Measurements from ENCODE around the gene SPO11.

SPO11 gene

GRCh38 chr20:57315083-57315975 is 14.3 kb upstream of the SPO11 start:
- no peak for TF ChIP-seq EZH2 (IDR thresholded peaks at IDR 0.05)
- TF ChIP-seq FOXP2 (optimal IDR thresholded peaks at IDR 0.05; ENCODE audit: control extremely low read depth, extremely low read length, insufficient read depth) = no peak
- TF ChIP-seq POLR2AphosphoS5 (IDR thresholded peaks at IDR 0.05; ENCODE audit: borderline replicate concordance, low read depth, low read length) = no peak
- no peaks in the 10 kb centered on the region for H3K36me3 ChIP-seq (ENCODE audit: insufficient read depth, low read length)
- no peak overlapping the region for H3K27ac ChIP-seq
- H3K9me3 ChIP-seq (ENCODE audit: low read depth, low read length) = no peaks in the 10 kb centered on the region
- no peak overlapping the region for H3K9ac ChIP-seq (ENCODE audit: insufficient read length)
- no peak overlapping the region for H3K4me3 ChIP-seq
- DNase-seq (ENCODE audit: low read depth, low spot score) = no peak

GRCh38 chr20:57315976-57316480 is 13.6 kb upstream of the SPO11 start:
- Histone ChIP-seq H3K4me3 (no peak overlapping the region), H3K36me3 (ENCODE audit: insufficient read depth, low read length) (no peaks in the 10 kb centered on the region), H3K9ac (ENCODE audit: insufficient read length) (no peak overlapping the region), H3K9me3 (ENCODE audit: low read depth, low read length) (no peaks in the 10 kb centered on the region), H3K27ac (no peak overlapping the region)
- TF ChIP-seq FOXP2 (optimal IDR thresholded peaks at IDR 0.05; ENCODE audit: control extremely low read depth, extremely low read length, insufficient read depth) = no peak
- no peak for TF ChIP-seq EZH2 (IDR thresholded peaks at IDR 0.05)
- no peak for TF ChIP-seq POLR2AphosphoS5 (IDR thresholded peaks at IDR 0.05; ENCODE audit: borderline replicate concordance, low read depth, low read length)
- no peak for DNase-seq (ENCODE audit: low read depth, low spot score)

GRCh38 chr20:57316795-57317201 is 12.8 kb upstream of the SPO11 start:
- TF ChIP-seq EZH2 (IDR thresholded peaks at IDR 0.05) (no peak), POLR2AphosphoS5 (IDR thresholded peaks at IDR 0.05; ENCODE audit: borderline replicate concordance, low read depth, low read length) (no peak), FOXP2 (optimal IDR thresholded peaks at IDR 0.05; ENCODE audit: control extremely low read depth, extremely low read length, insufficient read depth) (no peak)
- Histone ChIP-seq H3K36me3 (ENCODE audit: insufficient read depth, low read length) (no peaks in the 10 kb centered on the region), H3K9ac (ENCODE audit: insufficient read length) (no peak overlapping the region), H3K4me3 (no peak overlapping the region), H3K9me3 (ENCODE audit: low read depth, low read length) (no peaks in the 10 kb centered on the region), H3K27ac (no peak overlapping the region)
- no peak for DNase-seq (ENCODE audit: low read depth, low spot score)

- Histone ChIP-seq H3K27ac (no peak overlapping the region), H3K36me3 (ENCODE audit: insufficient read depth, low read length) (no peaks in the 10 kb centered on the region), H3K9ac (ENCODE audit: insufficient read length) (no peak overlapping the region), H3K4me3 (no peak overlapping the region), H3K9me3 (ENCODE audit: low read depth, low read length) (no peaks in the 10 kb centered on the region)
- TF ChIP-seq POLR2AphosphoS5 (IDR thresholded peaks at IDR 0.05; ENCODE audit: borderline replicate concordance, low read depth, low read length) = no peak
- no peak for TF ChIP-seq FOXP2 (optimal IDR thresholded peaks at IDR 0.05; ENCODE audit: control extremely low read depth, extremely low read length, insufficient read depth)
- TF ChIP-seq EZH2 (IDR thresholded peaks at IDR 0.05) = no peak
- DNase-seq (ENCODE audit: low read depth, low spot score) = no peak
Measured at GRCh38 chr20:57317316-57317788, 12.3 kb upstream of the SPO11 start.

GRCh38 chr20:57317789-57318371 is 11.7 kb upstream of the SPO11 start:
- Histone ChIP-seq H3K9me3 (ENCODE audit: low read depth, low read length) (no peaks in the 10 kb centered on the region), H3K9ac (ENCODE audit: insufficient read length) (no peak overlapping the region), H3K27ac (no peak overlapping the region), H3K4me3 (no peak overlapping the region), H3K36me3 (ENCODE audit: insufficient read depth, low read length) (no peaks in the 10 kb centered on the region)
- TF ChIP-seq POLR2AphosphoS5 (IDR thresholded peaks at IDR 0.05; ENCODE audit: borderline replicate concordance, low read depth, low read length) (no peak), FOXP2 (optimal IDR thresholded peaks at IDR 0.05; ENCODE audit: control extremely low read depth, extremely low read length, insufficient read depth) (no peak), EZH2 (IDR thresholded peaks at IDR 0.05) (no peak)
- no peak for DNase-seq (ENCODE audit: low read depth, low spot score)

- TF ChIP-seq EZH2 (IDR thresholded peaks at IDR 0.05) = no peak
- no peak for TF ChIP-seq FOXP2 (optimal IDR thresholded peaks at IDR 0.05; ENCODE audit: control extremely low read depth, extremely low read length, insufficient read depth)
- no peak for TF ChIP-seq POLR2AphosphoS5 (IDR thresholded peaks at IDR 0.05; ENCODE audit: borderline replicate concordance, low read depth, low read length)
- Histone ChIP-seq H3K4me3 (no peak overlapping the region), H3K9me3 (ENCODE audit: low read depth, low read length) (no peaks in the 10 kb centered on the region), H3K36me3 (ENCODE audit: insufficient read depth, low read length) (no peaks in the 10 kb centered on the region), H3K9ac (ENCODE audit: insufficient read length) (no peak overlapping the region), H3K27ac (no peak overlapping the region)
- DNase-seq (ENCODE audit: low read depth, low spot score) = no peak
Measured at GRCh38 chr20:57319584-57319983, 10.0 kb upstream of the SPO11 start.

- no peak overlapping the region for H3K4me3 ChIP-seq
- no peak overlapping the region for H3K27ac ChIP-seq
- no peak for DNase-seq (ENCODE audit: low read depth, low spot score)
- H3K36me3 ChIP-seq (ENCODE audit: insufficient read depth, low read length) = no peaks in the 10 kb centered on the region
- no peak for TF ChIP-seq EZH2 (IDR thresholded peaks at IDR 0.05)
- TF ChIP-seq POLR2AphosphoS5 (IDR thresholded peaks at IDR 0.05; ENCODE audit: borderline replicate concordance, low read depth, low read length) = no peak
- no peak for TF ChIP-seq FOXP2 (optimal IDR thresholded peaks at IDR 0.05; ENCODE audit: control extremely low read depth, extremely low read length, insufficient read depth)
- no peak overlapping the region for H3K9ac ChIP-seq (ENCODE audit: insufficient read length)
- no peaks in the 10 kb centered on the region for H3K9me3 ChIP-seq (ENCODE audit: low read depth, low read length)
Measured at GRCh38 chr20:57320358-57320757, 9.2 kb upstream of the SPO11 start.

- Histone ChIP-seq H3K36me3 (ENCODE audit: insufficient read depth, low read length) (no peaks in the 10 kb centered on the region), H3K9me3 (ENCODE audit: low read depth, low read length) (no peaks in the 10 kb centered on the region), H3K4me3 (no peak overlapping the region), H3K27ac (no peak overlapping the region), H3K9ac (ENCODE audit: insufficient read length) (no peak overlapping the region)
- TF ChIP-seq EZH2 (IDR thresholded peaks at IDR 0.05) (no peak), FOXP2 (optimal IDR thresholded peaks at IDR 0.05; ENCODE audit: control extremely low read depth, extremely low read length, insufficient read depth) (no peak), POLR2AphosphoS5 (IDR thresholded peaks at IDR 0.05; ENCODE audit: borderline replicate concordance, low read depth, low read length) (no peak)
- DNase-seq (ENCODE audit: low read depth, low spot score) = no peak
Measured at GRCh38 chr20:57321142-57321541, 8.5 kb upstream of the SPO11 start.
